Myocyte (in vitro differentiated cells): ENCODE results near the gene MEIS1. TPM values are rescaled to one million over a fixed set of nuclear protein-coding genes. Genes with fewer than 3 reads are reported as not detected.

Experiments
- DNase-seq: peaks from one replicate; pipeline ENCODE4 v3.0.0-alpha.2; 2012; ENCODE audit warnings: low read depth
- total RNA-seq: library from RNA; depleted of rRNA; stranded (reverse); fragments of >200 nt; gene quantifications from 2 replicates; pipeline ENCODE4 v1.2.3, GENCODE V29; 2014

Gene MEIS1
- total RNA-seq, 1 donor from 2014 or later, result 2.2 TPM

GRCh38 chr2:66431846-66432587, 2.9 kb upstream of the MEIS1 start:
- DNase-seq, result no peak

GRCh38 chr2:66432801-66433694, 1.9 kb upstream of the MEIS1 start:
- peak; percentile 97 for DNase-seq

- no peak for DNase-seq
These were observed 1.3 kb upstream of the MEIS1 start for GRCh38 chr2:66433695-66433944.

- DNase-seq, result peak; percentile 66
These were observed 813 bp upstream of the MEIS1 start for GRCh38 chr2:66433945-66434678.

GRCh38 chr2:66435549-66435875, 587 bp downstream of the MEIS1 start:
- no peak for DNase-seq

- no peak for DNase-seq
These were observed 1.0 kb downstream of the MEIS1 start for GRCh38 chr2:66435963-66436362.

- DNase-seq, result no peak
These were observed 1.7 kb downstream of the MEIS1 start for GRCh38 chr2:66436581-66437001.

GRCh38 chr2:66437109-66437690, 2.3 kb downstream of the MEIS1 start:
- no peak for DNase-seq

- no peak for DNase-seq
These were observed 3.0 kb downstream of the MEIS1 start for GRCh38 chr2:66437691-66438497.

GRCh38 chr2:66438498-66438833, 3.5 kb downstream of the MEIS1 start:
- DNase-seq, result no peak

GRCh38 chr2:66438891-66439811, 4.2 kb downstream of the MEIS1 start:
- no peak for DNase-seq

- no peak for DNase-seq
These were observed 5.1 kb downstream of the MEIS1 start for GRCh38 chr2:66439812-66440542.

- no peak for DNase-seq
These were observed 6.0 kb downstream of the MEIS1 start for GRCh38 chr2:66440708-66441497.

- DNase-seq, result no peak
These were observed 6.8 kb downstream of the MEIS1 start for GRCh38 chr2:66441581-66442320.

- no peak for DNase-seq
These were observed 7.7 kb downstream of the MEIS1 start for GRCh38 chr2:66442516-66443185.

- DNase-seq, result no peak
These were observed 8.5 kb downstream of the MEIS1 start for GRCh38 chr2:66443186-66443978.
